ENCODE results near the gene GALNT8. TPM values are rescaled to one million over a fixed set of nuclear protein-coding genes. Genes with fewer than 3 reads are reported as not detected.

GALNT8 gene
- total and polyA plus RNA-seq, 4 experiments from 2014 or later, result 0.99 to 3.4 (median 1.6) TPM

DNA sequence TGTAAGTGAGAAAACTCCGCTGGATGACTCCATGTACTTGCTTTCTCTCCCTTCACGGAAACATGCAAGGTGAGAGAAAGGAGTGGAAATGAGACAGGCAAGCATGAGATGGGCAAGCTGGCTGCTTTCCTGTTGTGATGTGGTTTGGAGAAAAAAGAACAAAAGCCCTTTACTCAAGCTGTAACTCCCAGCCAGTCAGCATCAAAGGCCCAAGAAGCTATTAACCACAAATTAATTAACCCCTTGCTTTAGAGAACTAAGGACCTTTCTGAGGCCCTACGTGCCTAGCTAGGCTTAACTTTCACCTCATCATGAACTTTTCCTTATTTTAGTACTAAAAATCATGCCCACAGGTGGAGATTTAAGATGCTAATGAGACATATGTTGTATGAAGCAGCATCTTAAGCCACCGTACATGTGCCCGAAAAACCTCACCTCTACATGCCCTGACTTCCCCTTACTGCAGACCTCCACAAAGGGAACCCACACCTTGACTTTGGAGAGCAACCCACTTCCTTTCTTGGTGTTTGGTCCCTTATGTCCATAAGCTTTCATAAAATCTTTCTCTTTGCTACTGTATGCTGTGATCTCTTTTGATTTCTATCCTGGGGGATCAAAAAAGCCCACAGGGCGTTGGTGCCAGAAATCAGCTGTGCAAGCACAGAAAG lies 87.0 kb downstream of the GALNT8 start:
- peak overlapping the region; percentile 29 to 82 (median 67) for H3K27ac Mint-ChIP-seq
- H3K36me3 Mint-ChIP-seq, result peaks cover 0 to 6% of the 10 kb centered on the region in 2 donors
- Histone ChIP-seq H3K36me3 (ENCODE audit: insufficient read depth, low read length) (no peaks in the 10 kb centered on the region), H3K27ac (ENCODE audit: low read depth, low read length) (no peak overlapping the region), H3K9me3 (ENCODE audit: control insufficient read depth in 1 of 2, low read length in 2 of 2) (no peaks in the 10 kb centered on the region), H3K4me3 (ENCODE audit: low read length in 2 of 2) (peak overlapping the region in 1 of 2 donors; percentile 47), H3K4me1 (ENCODE audit: insufficient read depth, low read length) (peaks cover 37% of the 10 kb centered on the region), H3K27me3 (ENCODE audit: insufficient read depth, low read length) (no peaks in the 10 kb centered on the region)
- H3K4me3 Mint-ChIP-seq, result peak overlapping the region; percentile 36 to 90 (median 76)
- CTCF ChIA-PET (ENCODE audit: partially characterized antibody), result interaction anchor here (0.9 to 1.6 kb wide), 2 partner anchors 42 to 48 kb away, joined by 4 read pairs; no protein-coding TSS in a partner anchor
- H3K27me3 Mint-ChIP-seq, result peaks cover 7 to 15% of the 10 kb centered on the region in 2 donors
- H3K4me1 Mint-ChIP-seq, result peaks cover 31 to 48% (median 42%) of the 10 kb centered on the region in 4 donors
- intact Hi-C loops (cut with micrococcal nuclease), result no loop called here
- POLR2A ChIA-PET (ENCODE audit: partially characterized antibody), result interaction anchor here (1.1 to 1.8 kb wide), 3 partner anchors 13 to 18 kb away, joined by 3 to 5 read pairs (median 5); no protein-coding TSS in a partner anchor
- H3K9me3 Mint-ChIP-seq, result no peaks in the 10 kb centered on the region
- DNase-seq, result peak in 4 of 5 donors; percentile 21 to 46 (median 34)

DNA sequence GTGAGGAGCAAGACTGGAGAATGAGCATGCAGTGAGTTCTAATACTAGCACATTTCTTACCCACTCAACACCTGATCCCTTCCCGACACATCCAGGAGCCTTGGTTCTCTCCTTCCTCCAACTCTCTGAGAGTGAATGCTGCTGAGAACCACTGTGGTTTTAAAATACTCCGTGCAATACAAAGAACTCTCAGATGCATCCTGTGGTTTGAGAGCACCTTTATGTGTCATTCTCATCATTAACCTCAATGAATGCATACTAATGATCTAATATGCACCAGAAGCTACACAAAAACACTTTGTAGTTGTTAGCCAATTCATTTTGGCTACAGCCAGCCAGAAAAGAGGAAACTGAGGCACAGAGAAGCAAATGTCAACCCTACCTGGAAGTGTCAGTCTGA lies 87.6 kb downstream of the GALNT8 start:
- peak in 4 of 5 donors; percentile 26 to 48 (median 36) for DNase-seq

DNA sequence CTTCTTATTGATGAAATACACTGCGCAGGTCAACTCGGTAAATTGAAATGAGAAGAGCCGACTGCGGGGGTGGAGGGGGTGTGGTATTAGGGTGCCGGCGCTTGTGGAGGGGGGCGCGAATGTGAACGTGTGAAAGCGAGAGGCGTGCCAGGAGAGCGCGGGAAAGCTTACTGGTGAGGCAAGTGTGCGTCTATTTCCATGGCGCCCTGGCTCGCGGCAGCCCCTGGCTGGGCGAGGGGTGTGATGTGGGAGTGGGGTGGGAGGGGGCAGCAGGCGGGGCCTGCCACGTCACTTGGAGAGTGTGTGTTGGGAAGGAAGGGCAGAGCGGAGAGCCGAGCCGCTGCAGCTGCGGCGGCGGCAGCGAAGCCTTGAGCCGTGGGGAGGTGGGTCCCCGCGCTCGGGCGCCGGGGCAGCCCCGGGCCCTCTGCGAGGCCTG lies 88.8 kb downstream of the GALNT8 start:
- Histone ChIP-seq H3K27me3 (ENCODE audit: insufficient read depth, low read length) (no peaks in the 10 kb centered on the region), H3K4me1 (ENCODE audit: insufficient read depth, low read length) (peaks cover 43% of the 10 kb centered on the region), H3K27ac (ENCODE audit: low read depth, low read length) (no peak overlapping the region), H3K9me3 (ENCODE audit: control insufficient read depth in 1 of 2, low read length in 2 of 2) (no peaks in the 10 kb centered on the region), H3K36me3 (ENCODE audit: insufficient read depth, low read length) (no peaks in the 10 kb centered on the region), H3K4me3 (ENCODE audit: low read length in 2 of 2) (peak overlapping the region in 1 of 2 donors; percentile 29)
- peaks cover 0 to 6% of the 10 kb centered on the region in 2 donors for H3K36me3 Mint-ChIP-seq
- H3K9me3 Mint-ChIP-seq, result no peaks in the 10 kb centered on the region
- CTCF ChIA-PET (ENCODE audit: partially characterized antibody), result interaction anchor here (0.9 to 3.4 kb wide), 2 partner anchors 45 to 48 kb away, joined by 4 to 10 read pairs; no protein-coding TSS in a partner anchor
- DNase-seq, result peak in 2 of 5 donors; percentile 13 to 45
- POLR2A ChIA-PET (ENCODE audit: partially characterized antibody), result no interaction called here
- peaks cover 5 to 14% of the 10 kb centered on the region in 2 donors for H3K27me3 Mint-ChIP-seq
- intact Hi-C loops (cut with micrococcal nuclease), result no loop called here
- H3K27ac Mint-ChIP-seq, result peak overlapping the region in 6 of 7 donors; percentile 2 to 86 (median 36)
- H3K4me1 Mint-ChIP-seq, result peaks cover 35 to 60% (median 50%) of the 10 kb centered on the region in 4 donors
- H3K4me3 Mint-ChIP-seq, result peak overlapping the region; percentile 72 to 90 (median 80)

More for the DNA sequence above, 87.6 kb downstream of the GALNT8 start:
- no peak overlapping the region for H3K27ac ChIP-seq (ENCODE audit: low read depth, low read length)
- CTCF ChIA-PET (ENCODE audit: partially characterized antibody), result interaction anchor here (1.6 kb wide), 1 partner anchor 41 kb away, joined by 4 read pairs; no protein-coding TSS in a partner anchor
- Mint-ChIP-seq H3K36me3 (peaks cover 0 to 6% of the 10 kb centered on the region in 2 donors), H3K27me3 (peaks cover 7 to 15% of the 10 kb centered on the region in 2 donors), H3K4me3 (peak overlapping the region; percentile 37 to 90 (median 76)), H3K4me1 (peaks cover 32 to 52% (median 44%) of the 10 kb centered on the region in 4 donors), H3K9me3 (no peaks in the 10 kb centered on the region), H3K27ac (peak overlapping the region; percentile 20 to 82 (median 67))
- H3K4me1 ChIP-seq (ENCODE audit: insufficient read depth, low read length), result peaks cover 37% of the 10 kb centered on the region
- peak overlapping the region in 1 of 2 donors; percentile 47 for H3K4me3 ChIP-seq (ENCODE audit: low read length in 2 of 2)
- no peaks in the 10 kb centered on the region for H3K9me3 ChIP-seq (ENCODE audit: control insufficient read depth in 1 of 2, low read length in 2 of 2)
- POLR2A ChIA-PET (ENCODE audit: partially characterized antibody), result interaction anchor here (0.8 to 1.8 kb wide), 3 partner anchors 12 to 21 kb away, joined by 4 to 5 read pairs (median 5); no protein-coding TSS in a partner anchor
- intact Hi-C loops (cut with micrococcal nuclease), result no loop called here
- no peaks in the 10 kb centered on the region for H3K36me3 ChIP-seq (ENCODE audit: insufficient read depth, low read length)
- no peaks in the 10 kb centered on the region for H3K27me3 ChIP-seq (ENCODE audit: insufficient read depth, low read length)

DNA sequence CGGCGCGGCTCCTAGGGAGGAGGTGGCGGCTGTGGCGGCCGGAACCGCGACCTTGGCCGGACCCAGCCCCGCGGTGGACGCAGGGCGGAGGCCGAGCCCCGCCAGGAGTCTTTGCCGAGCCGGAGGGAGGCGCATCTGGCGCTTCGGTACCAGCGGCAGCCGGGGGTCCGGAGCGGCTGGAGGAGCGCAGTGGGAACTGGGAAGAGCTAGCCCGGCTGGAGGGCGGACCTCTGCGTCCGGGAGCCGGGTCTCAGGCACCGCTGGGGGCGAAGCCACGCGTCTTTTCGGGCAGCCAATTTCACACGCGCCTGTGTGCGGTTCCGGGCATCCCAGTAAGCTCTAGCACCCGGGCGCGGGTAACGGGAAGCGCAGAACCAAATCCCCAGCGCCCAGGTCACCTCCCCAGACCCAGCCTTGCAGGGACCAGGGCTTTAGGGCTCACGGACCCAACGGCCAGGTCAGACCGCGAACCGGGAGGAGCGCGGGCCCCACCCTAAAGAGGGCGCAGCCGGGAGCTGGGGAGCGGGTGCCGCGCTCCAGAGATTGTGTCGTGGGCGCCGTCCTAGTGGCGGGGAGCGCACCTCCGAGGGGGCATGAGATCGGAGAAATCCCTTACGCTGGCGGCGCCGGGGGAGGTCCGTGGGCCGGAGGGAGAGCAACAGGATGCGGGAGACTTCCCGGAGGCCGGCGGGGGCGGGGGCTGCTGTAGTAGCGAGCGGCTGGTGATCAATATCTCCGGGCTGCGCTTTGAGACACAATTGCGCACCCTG lies 89.4 kb downstream of the GALNT8 start:
- Histone ChIP-seq H3K36me3 (ENCODE audit: insufficient read depth, low read length) (no peaks in the 10 kb centered on the region), H3K4me1 (ENCODE audit: insufficient read depth, low read length) (peaks cover 43% of the 10 kb centered on the region), H3K27ac (ENCODE audit: low read depth, low read length) (no peak overlapping the region), H3K27me3 (ENCODE audit: insufficient read depth, low read length) (no peaks in the 10 kb centered on the region), H3K4me3 (ENCODE audit: low read length in 2 of 2) (peak overlapping the region in 1 of 2 donors; percentile 29), H3K9me3 (ENCODE audit: control insufficient read depth in 1 of 2, low read length in 2 of 2) (no peaks in the 10 kb centered on the region)
- Mint-ChIP-seq H3K4me3 (peak overlapping the region; percentile 52 to 85 (median 74)), H3K36me3 (peaks cover 0 to 6% of the 10 kb centered on the region in 2 donors), H3K27me3 (peaks cover 5 to 14% of the 10 kb centered on the region in 2 donors), H3K27ac (no peak overlapping the region), H3K4me1 (peaks cover 35 to 62% (median 50%) of the 10 kb centered on the region in 4 donors), H3K9me3 (no peaks in the 10 kb centered on the region)
- POLR2A ChIA-PET (ENCODE audit: partially characterized antibody), result interaction anchor here (0.9 to 1.0 kb wide), 2 partner anchors 15 to 45 kb away, joined by 3 read pairs; no protein-coding TSS in a partner anchor
- CTCF ChIA-PET (ENCODE audit: partially characterized antibody), result interaction anchor here (0.9 to 3.4 kb wide), 2 partner anchors 45 to 47 kb away, joined by 4 to 10 read pairs; no protein-coding TSS in a partner anchor
- intact Hi-C loops (cut with micrococcal nuclease), result no loop called here
- DNase-seq, result no peak

DNA sequence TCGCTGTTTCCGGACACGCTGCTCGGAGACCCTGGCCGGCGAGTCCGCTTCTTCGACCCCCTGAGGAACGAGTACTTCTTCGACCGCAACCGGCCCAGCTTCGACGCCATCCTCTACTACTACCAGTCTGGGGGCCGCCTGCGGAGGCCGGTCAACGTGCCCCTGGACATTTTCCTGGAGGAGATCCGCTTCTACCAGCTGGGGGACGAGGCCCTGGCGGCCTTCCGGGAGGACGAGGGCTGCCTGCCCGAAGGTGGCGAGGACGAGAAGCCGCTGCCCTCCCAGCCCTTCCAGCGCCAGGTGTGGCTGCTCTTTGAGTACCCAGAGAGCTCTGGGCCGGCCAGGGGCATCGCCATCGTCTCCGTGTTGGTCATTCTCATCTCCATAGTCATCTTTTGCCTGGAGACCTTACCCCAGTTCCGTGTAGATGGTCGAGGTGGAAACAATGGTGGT lies 90.0 kb downstream of the GALNT8 start:
- H3K4me3 ChIP-seq (ENCODE audit: low read length in 2 of 2), result no peak overlapping the region

DNA sequence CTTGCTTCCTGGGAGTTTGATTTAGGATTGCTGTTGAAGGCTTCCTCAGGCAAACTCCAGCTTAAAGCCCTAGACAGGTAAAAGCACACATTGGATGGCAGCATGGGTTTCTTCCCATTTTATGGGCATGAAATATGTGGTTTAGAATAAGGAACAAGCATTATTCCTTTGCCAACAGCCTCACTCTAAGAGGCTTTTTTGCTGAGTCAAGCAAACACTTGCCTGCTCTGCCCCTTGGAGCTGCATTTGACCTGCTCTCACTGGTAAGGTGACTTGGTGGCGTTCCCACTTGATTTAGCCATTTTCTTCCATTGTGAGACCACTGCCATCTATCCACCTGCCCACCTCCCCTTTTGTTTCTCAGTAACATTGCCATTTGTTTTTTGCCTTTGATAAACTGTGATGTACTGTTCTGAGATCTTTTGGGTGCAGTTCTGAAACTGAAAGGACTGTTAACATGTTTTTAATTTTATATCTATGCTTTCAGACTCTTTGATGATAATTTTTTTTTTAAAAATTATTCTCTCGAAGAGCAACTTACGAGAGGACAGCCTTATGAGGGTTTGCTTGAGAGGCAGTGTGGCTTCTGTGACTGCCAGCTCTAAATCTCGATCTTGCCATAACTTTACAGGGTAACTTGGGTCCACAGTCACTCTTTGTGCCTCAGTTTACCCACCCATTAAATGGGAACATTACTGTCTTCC lies 92.6 kb downstream of the GALNT8 start:
- H3K4me1 Mint-ChIP-seq, result peaks cover 31 to 72% (median 40%) of the 10 kb centered on the region in 4 donors
- ChIA-PET POLR2A (ENCODE audit: partially characterized antibody) (interaction anchor here (1.2 kb wide), 1 partner anchor 8 kb away, joined by 3 read pairs; no protein-coding TSS in a partner anchor), CTCF (ENCODE audit: partially characterized antibody) (interaction anchor here (1.5 to 3.7 kb wide), 3 partner anchors 42 to 45 kb away, joined by 4 to 16 read pairs (median 10); no protein-coding TSS in a partner anchor)
- H3K9me3 Mint-ChIP-seq, result no peaks in the 10 kb centered on the region
- peak overlapping the region in 1 of 7 donors; percentile 20 for H3K27ac Mint-ChIP-seq
- Histone ChIP-seq H3K36me3 (ENCODE audit: insufficient read depth, low read length) (no peaks in the 10 kb centered on the region), H3K4me1 (ENCODE audit: insufficient read depth, low read length) (peaks cover 33% of the 10 kb centered on the region), H3K27ac (ENCODE audit: low read depth, low read length) (no peak overlapping the region), H3K9me3 (ENCODE audit: control insufficient read depth in 1 of 2, low read length in 2 of 2) (no peaks in the 10 kb centered on the region), H3K4me3 (ENCODE audit: low read length in 2 of 2) (no peak overlapping the region), H3K27me3 (ENCODE audit: insufficient read depth, low read length) (no peaks in the 10 kb centered on the region)
- H3K36me3 Mint-ChIP-seq, result peaks cover 0 to 6% of the 10 kb centered on the region in 2 donors
- intact Hi-C loops (cut with micrococcal nuclease), result no loop called here
- peaks cover 4 to 13% of the 10 kb centered on the region in 2 donors for H3K27me3 Mint-ChIP-seq
- peak overlapping the region in 3 of 8 donors; percentile 34 to 63 (median 43) for H3K4me3 Mint-ChIP-seq
- no peak for DNase-seq

More for the DNA sequence above, 90.0 kb downstream of the GALNT8 start:
- Mint-ChIP-seq H3K36me3 (peaks cover 0 to 6% of the 10 kb centered on the region in 2 donors), H3K27ac (peak overlapping the region in 1 of 7 donors; percentile 43), H3K4me1 (peaks cover 38 to 68% (median 50%) of the 10 kb centered on the region in 4 donors), H3K9me3 (no peaks in the 10 kb centered on the region), H3K4me3 (peak overlapping the region; percentile 44 to 81 (median 74)), H3K27me3 (peaks cover 5 to 14% of the 10 kb centered on the region in 2 donors)
- no peak for DNase-seq
- intact Hi-C loops (cut with micrococcal nuclease), result no loop called here
- Histone ChIP-seq H3K36me3 (ENCODE audit: insufficient read depth, low read length) (no peaks in the 10 kb centered on the region), H3K4me1 (ENCODE audit: insufficient read depth, low read length) (peaks cover 43% of the 10 kb centered on the region), H3K9me3 (ENCODE audit: control insufficient read depth in 1 of 2, low read length in 2 of 2) (no peaks in the 10 kb centered on the region), H3K27ac (ENCODE audit: low read depth, low read length) (no peak overlapping the region), H3K27me3 (ENCODE audit: insufficient read depth, low read length) (no peaks in the 10 kb centered on the region)
- CTCF ChIA-PET (ENCODE audit: partially characterized antibody), result interaction anchor here (3.4 kb wide), 1 partner anchor 44 kb away, joined by 10 read pairs; no protein-coding TSS in a partner anchor
- POLR2A ChIA-PET (ENCODE audit: partially characterized antibody), result interaction anchor here (0.9 to 1.0 kb wide), 2 partner anchors 15 to 45 kb away, joined by 3 read pairs; no protein-coding TSS in a partner anchor

Measured in CD4-positive, alpha-beta memory T cell (primary cell).